ENCODE measurements around the gene GNRH2.

DNA sequence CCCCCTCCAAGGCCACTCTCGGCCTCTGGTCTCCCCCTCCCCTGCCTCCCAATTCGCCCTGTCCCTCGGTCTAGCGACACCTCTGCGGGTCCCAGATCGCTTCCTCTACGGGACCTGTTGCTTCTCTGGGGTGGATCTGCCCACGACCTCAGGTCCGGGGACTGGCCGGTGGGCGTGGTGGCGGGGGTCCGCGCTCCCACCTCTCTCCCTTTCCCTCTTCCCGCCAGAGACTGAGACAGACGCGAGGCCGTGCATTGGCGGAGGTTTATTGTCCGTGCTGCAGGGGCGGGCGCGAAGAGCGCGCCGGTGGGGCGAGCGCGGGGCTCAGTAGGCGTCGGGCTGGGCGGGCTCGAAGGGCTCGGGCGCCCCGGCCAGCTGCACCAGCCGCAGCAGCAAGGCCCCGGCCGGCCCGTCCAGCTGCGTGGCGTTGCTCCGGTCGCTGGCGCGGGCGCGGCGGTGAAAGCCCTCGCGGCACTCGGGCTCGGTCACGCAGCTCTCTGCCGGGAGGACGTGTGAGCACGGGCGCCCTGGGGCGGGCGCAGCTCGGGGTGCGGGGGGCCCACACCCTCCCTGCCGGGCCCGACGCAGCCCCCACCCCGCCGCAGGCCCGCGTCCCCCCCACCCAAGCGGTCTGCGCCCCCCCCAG lies 39.0 kb downstream of the GNRH2 start:
- no peak for TF ChIP-seq GATA3 (IDR thresholded peaks at IDR 0.05; ENCODE audit: low read depth, low read length)
- no peak for TF ChIP-seq GATA2 (IDR thresholded peaks at IDR 0.05; ENCODE audit: low read depth, low read length)

Data from SH-SY5Y (cell line).